GM12878 (cell line): Measurements from ENCODE around the gene SLC17A2. TPM values are rescaled to one million over a fixed set of nuclear protein-coding genes. Genes with fewer than 3 reads are reported as not detected.

Source experiments
- ATAC-seq: fragments of 200-7000 bp; cut with Tn5 transposase; 3 replicates; pipeline ENCODE4 v1.9.1; 2020; ENCODE audit warnings: mild to moderate bottlenecking, moderate library complexity
- BruUV-seq: library from RNA; stranded (reverse); fragments of 400-500 nt; replicated peaks from 2 replicates; lab custom pipeline; 2021; lab: Mats Ljungman, UMichigan
- CTCF ChIA-PET: fragments of 300-600 bp; sonication (Branson Sonifier 250); formaldehyde crosslinking; extraction: SDS; loops from one replicate; lab custom pipeline; 2021; ENCODE audit warnings: inconsistent platforms; lab: Yijun Ruan, JAX
- POLR2A ChIA-PET: fragments of 350-600 bp; formaldehyde crosslinking; extraction: SDS; loops from one replicate; lab custom pipeline; 2021; ENCODE audit warnings: inconsistent platforms; lab: Charles Lee
- RAD21 ChIA-PET: fragments of 300-600 bp; sonication (Branson Sonifier 250); formaldehyde crosslinking; loops from one replicate; lab custom pipeline; 2023; ENCODE audit warnings: antibody characterized with exemption; ENCODE audit not compliant: unreplicated experiment; lab: Charles Lee
- SMC1A ChIA-PET: fragments of 300-600 bp; sonication (Branson Sonifier 250); formaldehyde crosslinking; loops from one replicate; lab custom pipeline; 2023; ENCODE audit not compliant: unreplicated experiment, uncharacterized antibody; lab: Charles Lee
- DNase-seq: peaks from one replicate; pipeline ENCODE4 v3.0.0-alpha.2; 2011; ENCODE audit warnings: low read depth, low spot score
- FAIRE-seq: peaks from 3 replicates; lab custom pipeline; 2011; peaks lifted over from hg19 to GRCh38; lab: Jason Lieb, UNC
- H2AFZ ChIP-seq: 2 replicates; pipeline ENCODE4 v1.6.0; 2011; ENCODE audit warnings: low read depth, low read length, control low read depth; ENCODE audit not compliant: control insufficient read depth
- H3K27ac ChIP-seq: 2 replicates; pipeline ENCODE4 v1.5.1; 2011; ENCODE audit warnings: control low read depth; ENCODE audit not compliant: control insufficient read depth, insufficient read depth
- H3K27me3 ChIP-seq, 2 experiments: replicated peaks in 1 of 2; 2 replicates each; pipeline versions ENCODE4 v1.6.0 to v1.6.1; 2011; ENCODE audit warnings: low read length in 1 of 2; ENCODE audit not compliant: control insufficient read depth in 2 of 2, insufficient read depth in 2 of 2
- H3K36me3 ChIP-seq, 2 experiments: 2 replicates each; pipeline ENCODE4 v1.5.1; 2011; ENCODE audit warnings: low read length in 1 of 2; ENCODE audit not compliant: control insufficient read depth in 2 of 2, insufficient read depth in 2 of 2
- H3K4me1 ChIP-seq: 2 replicates; pipeline ENCODE4 v1.6.1; 2011; ENCODE audit warnings: mild to moderate bottlenecking, low read length, moderate library complexity, mixed read lengths; ENCODE audit not compliant: control insufficient read depth, insufficient read depth
- H3K4me2 ChIP-seq: 2 replicates; pipeline ENCODE4 v1.6.0; 2011; ENCODE audit warnings: control low read depth; ENCODE audit not compliant: control insufficient read depth, insufficient read depth
- H3K4me3 ChIP-seq: fragments of 200-600 bp; sonication (generic); 2 replicates; pipeline ENCODE4 v1.5.1; 2016
- H3K79me2 ChIP-seq: 2 replicates; pipeline ENCODE4 v1.6.0; 2011; ENCODE audit warnings: low read length; ENCODE audit not compliant: control insufficient read depth, insufficient read depth
- H3K9ac ChIP-seq: 2 replicates; pipeline ENCODE4 v1.8.0; 2011; ENCODE audit warnings: low read length, control low read depth, mixed read lengths; ENCODE audit not compliant: control insufficient read depth, insufficient read depth
- H3K9me3 ChIP-seq: replicated peaks from 3 replicates; pipeline ENCODE4 v1.5.1; 2011; ENCODE audit warnings: mild to moderate bottlenecking, low read length; ENCODE audit not compliant: control insufficient read depth, insufficient read depth
- H4K20me1 ChIP-seq: 2 replicates; pipeline ENCODE4 v1.6.0; 2011; ENCODE audit not compliant: control insufficient read depth, insufficient read depth
- JUNB ChIP-seq: IDR thresholded peaks from 2 replicates; pipeline ENCODE4 v1.6.1; 2016; ENCODE audit warnings: antibody characterized with exemption, mild to moderate bottlenecking
- RAD51 ChIP-seq: fragments of 450-650 bp; IDR thresholded peaks from 2 replicates; pipeline ENCODE4 v1.6.1; 2016; ENCODE audit warnings: moderate library complexity, mild to moderate bottlenecking, inconsistent platforms
- SP1 ChIP-seq: IDR thresholded peaks from one replicate; pipeline ENCODE4 v1.6.1; 2011; ENCODE audit warnings: low read depth, low read length
- SRF ChIP-seq, 2 experiments: IDR thresholded peaks; 2 replicates each; pipeline ENCODE4 v1.6.1; 2011; ENCODE audit warnings: low read depth in 2 of 2, low read length in 2 of 2, mild to moderate bottlenecking in 1 of 2, moderate library complexity in 1 of 2
- TCF12 ChIP-seq: IDR thresholded peaks from 2 replicates; pipeline ENCODE4 v1.6.1; 2011; ENCODE audit warnings: low read depth, mild to moderate bottlenecking, low read length
- WRNIP1 ChIP-seq: IDR thresholded peaks from 2 replicates; pipeline ENCODE4 v1.6.1; 2011; ENCODE audit warnings: low read depth, low read length, improper control_type of control experiment, borderline replicate concordance
- ZNF592 ChIP-seq: fragments of 450-650 bp; IDR thresholded peaks from 2 replicates; pipeline ENCODE4 v1.6.1; 2017; ENCODE audit warnings: mild to moderate bottlenecking, moderate library complexity
- WGBS: methylation state at CpG from one replicate; pipeline ENCODE4 v1.1.6; 2016; ENCODE audit warnings: low lambda C conversion rate; ENCODE audit not compliant: insufficient replicate concordance, insufficient coverage; ENCODE audit errors: missing lambda C conversion rate; 5-methylcytosine and 5-hydroxymethylcytosine counted together
- in situ Hi-C: fragments of 300-500 bp; cut with MboI; formaldehyde crosslinking; loops from 9 replicates; pipeline ENCODE4 v1.14.3; 2018; ENCODE audit warnings: mixed read lengths
- intact Hi-C: fragments of 100-400 bp; cut with micrococcal nuclease; formaldehyde crosslinking; loops from one replicate; pipeline ENCODE4 v1.14.2; 2022; ENCODE audit not compliant: unreplicated experiment
- polyA plus RNA-seq, 11 experiments: library from polyadenylated mRNA; depleted of rRNA in 4 of 11; unstranded in 6 of 11; stranded (reverse) in 5 of 11; fragments of >200 nt; fragmentation: Nextera tagmentation in 4 of 11; fragmentation: Illumina TruSeq in 1 of 11; extraction: Ambion mirVana in 4 of 11; extraction: Trizol in 1 of 11; gene quantifications; 1 replicate in 1 of 11; 2 replicates in 10 of 11; pipeline versions ENCODE4 v1.2.1 to v1.2.3, GENCODE V29; 2011 to 2016; ENCODE audit warnings: inconsistent platforms in 2 of 11, missing spikeins in 2 of 11, low read depth in 1 of 11
- total RNA-seq, 4 experiments: library from RNA; depleted of rRNA in 3 of 4; stranded (reverse); fragments of >200 nt in 3 of 4; fragmentation: Illumina TruSeq in 1 of 4; extraction: Trizol in 1 of 4; gene quantifications; 2 replicates each; pipeline versions ENCODE4 v1.2.1 to v1.2.3, GENCODE V29; 2013 to 2021

The SLC17A2 gene
- total and polyA plus RNA-seq, 10 of the 15 experiments (the other 5 are each of a cell fraction or from before 2014, with no cell fraction given): not detected

- WGBS: 75% methylated on average over 2 of the region's 2 CpGs
- RAD21 ChIA-PET: no interaction called here
- no peak for TF ChIP-seq SRF (IDR thresholded peaks at IDR 0.05; ENCODE audit: low read depth in 2 of 2, low read length in 2 of 2)
- no peak for TF ChIP-seq RAD51
- no peak for TF ChIP-seq TCF12
- no peak for TF ChIP-seq WRNIP1
- TF ChIP-seq ZNF592: no peak
- no peak for TF ChIP-seq JUNB
- no peak for TF ChIP-seq SP1
- H3K9me3 ChIP-seq: no peaks in the 10 kb centered on the region
- intact Hi-C loops (no loop called here), in situ Hi-C loops (no loop called here)
- H3K4me2 ChIP-seq: no peak overlapping the region
- FAIRE-seq: no peak
- H3K4me3 ChIP-seq: no peak overlapping the region
- no peak overlapping the region for H3K9ac ChIP-seq
- ATAC-seq: no peak
- no peaks in the 10 kb centered on the region for H3K36me3 ChIP-seq
- no peak overlapping the region for H2AFZ ChIP-seq
- POLR2A ChIA-PET: no interaction called here
- H3K27me3 ChIP-seq: no peaks in the 10 kb centered on the region
- no TSS peak for BruUV-seq
- no peaks in the 10 kb centered on the region for H3K4me1 ChIP-seq
- CTCF ChIA-PET: interaction anchor here (0.6 kb wide), 1 partner anchor 137 kb away, joined by 3 read pairs; no protein-coding TSS in a partner anchor
- no peak for DNase-seq
- no peaks in the 10 kb centered on the region for H3K79me2 ChIP-seq
- SMC1A ChIA-PET: no interaction called here
- H3K27ac ChIP-seq: no peak overlapping the region
- H4K20me1 ChIP-seq: no peaks in the 10 kb centered on the region
Observed at GRCh38 chr6:25878721-25879322, 51.7 kb downstream of the SLC17A2 start.
